A673 (cell line): ENCODE data around the gene MVK.

ENCODE experiments used
- EZH2 ChIP-seq: fragments of 200-600 bp; sonication (generic); IDR thresholded peaks from 2 replicates; pipeline ENCODE4 v1.6.1; 2017; ENCODE audit warnings: borderline replicate concordance, low read depth, mild to moderate bottlenecking, mixed read lengths, antibody characterized with exemption, low read length; ENCODE audit not compliant: poor library complexity, severe bottlenecking
- TF ChIP-seq, protein P1 (sequence below): fragments of 300-800, 200-600 bp; sonication (generic); conservative IDR thresholded peaks from 2 replicates; pipeline ENCODE4 v1.5.1; 2017; ENCODE audit warnings: low read depth, mild to moderate bottlenecking, antibody characterized with exemption, low read length, moderate library complexity, mixed read lengths

DNA sequence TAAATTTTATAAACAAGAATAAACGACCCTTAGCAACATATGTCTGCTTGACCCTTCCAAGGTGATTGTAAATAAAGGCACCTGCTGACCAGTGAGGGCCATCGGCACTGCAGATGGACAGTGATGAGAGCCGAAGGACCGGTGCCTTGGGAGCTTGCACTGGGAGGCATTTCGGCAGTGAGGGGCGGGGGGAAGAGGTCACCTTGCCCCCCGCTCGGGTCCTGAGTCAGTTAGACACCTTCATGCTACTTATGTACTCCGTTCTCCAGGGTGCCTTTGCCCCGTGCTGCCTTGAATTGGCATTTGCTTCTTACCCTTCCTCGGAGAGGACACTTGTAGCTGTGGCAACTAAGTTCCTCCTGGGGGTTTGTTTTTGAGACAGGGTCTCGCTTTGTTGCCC, 23.3 kb upstream of the MVK start:
- no peak for TF ChIP-seq EZH2
- TF ChIP-seq, protein P1, sequence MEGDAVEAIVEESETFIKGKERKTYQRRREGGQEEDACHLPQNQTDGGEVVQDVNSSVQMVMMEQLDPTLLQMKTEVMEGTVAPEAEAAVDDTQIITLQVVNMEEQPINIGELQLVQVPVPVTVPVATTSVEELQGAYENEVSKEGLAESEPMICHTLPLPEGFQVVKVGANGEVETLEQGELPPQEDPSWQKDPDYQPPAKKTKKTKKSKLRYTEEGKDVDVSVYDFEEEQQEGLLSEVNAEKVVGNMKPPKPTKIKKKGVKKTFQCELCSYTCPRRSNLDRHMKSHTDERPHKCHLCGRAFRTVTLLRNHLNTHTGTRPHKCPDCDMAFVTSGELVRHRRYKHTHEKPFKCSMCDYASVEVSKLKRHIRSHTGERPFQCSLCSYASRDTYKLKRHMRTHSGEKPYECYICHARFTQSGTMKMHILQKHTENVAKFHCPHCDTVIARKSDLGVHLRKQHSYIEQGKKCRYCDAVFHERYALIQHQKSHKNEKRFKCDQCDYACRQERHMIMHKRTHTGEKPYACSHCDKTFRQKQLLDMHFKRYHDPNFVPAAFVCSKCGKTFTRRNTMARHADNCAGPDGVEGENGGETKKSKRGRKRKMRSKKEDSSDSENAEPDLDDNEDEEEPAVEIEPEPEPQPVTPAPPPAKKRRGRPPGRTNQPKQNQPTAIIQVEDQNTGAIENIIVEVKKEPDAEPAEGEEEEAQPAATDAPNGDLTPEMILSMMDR = no peak
